Dermis microvascular lymphatic vessel endothelial cell (primary cell): ENCODE results near the gene SPATA2L. TPM values are rescaled to one million over a fixed set of nuclear protein-coding genes. Genes with fewer than 3 reads are reported as not detected.

Experiments
- DNase-seq, 2 donors: peaks; one replicate each; pipeline versions ENCODE4 v3.0.0 to v3.0.0-alpha.2; 2010; ENCODE audit warnings: low read depth in 2 of 2
- total RNA-seq: library from RNA; depleted of rRNA; stranded (reverse); fragments of >200 nt; gene quantifications from 2 replicates; pipeline ENCODE4 v1.2.1, GENCODE V29; 2014

SPATA2L gene
- total RNA-seq, result 10.0 and 17.4 TPM in 2 replicates

- peak; percentile 72 to 88 for DNase-seq
These were observed at the start of gene SPATA2L for GRCh38 chr16:89701425-89702406. Gene SPATA2L (minus strand): TSS chr16:89701705. CDS start chr16:89701232, 473 bp downstream.

GRCh38 chr16:89749637-89750036, 48.1 kb upstream of the SPATA2L start:
- no peak for DNase-seq

GRCh38 chr16:89748921-89749320, 47.4 kb upstream of the SPATA2L start:
- no peak for DNase-seq

GRCh38 chr16:89748076-89748475, 46.6 kb upstream of the SPATA2L start:
- DNase-seq, result no peak

- DNase-seq, result no peak
These were observed 44.5 kb upstream of the SPATA2L start for GRCh38 chr16:89746043-89746442.

- DNase-seq, result no peak
These were observed 43.3 kb upstream of the SPATA2L start for GRCh38 chr16:89744813-89745212.

GRCh38 chr16:89742948-89743347, 41.4 kb upstream of the SPATA2L start:
- no peak for DNase-seq

- DNase-seq, result no peak
These were observed 40.0 kb upstream of the SPATA2L start for GRCh38 chr16:89741342-89742014.

- no peak for DNase-seq
These were observed 37.9 kb upstream of the SPATA2L start for GRCh38 chr16:89739383-89739782.

- no peak for DNase-seq
These were observed 37.2 kb upstream of the SPATA2L start for GRCh38 chr16:89738538-89739317.

- DNase-seq, result no peak
These were observed 36.5 kb upstream of the SPATA2L start for GRCh38 chr16:89738072-89738377.

GRCh38 chr16:89737341-89738071, 36.0 kb upstream of the SPATA2L start:
- no peak for DNase-seq

- no peak for DNase-seq
These were observed 35.0 kb upstream of the SPATA2L start for GRCh38 chr16:89736554-89736953.

- DNase-seq, result no peak
These were observed 32.3 kb upstream of the SPATA2L start for GRCh38 chr16:89733792-89734191.

- DNase-seq, result no peak
These were observed 31.8 kb upstream of the SPATA2L start for GRCh38 chr16:89733322-89733721.

- DNase-seq, result no peak
These were observed 31.4 kb upstream of the SPATA2L start for GRCh38 chr16:89732918-89733242.

GRCh38 chr16:89732142-89732917, 30.8 kb upstream of the SPATA2L start:
- no peak for DNase-seq

- no peak for DNase-seq
These were observed 29.2 kb upstream of the SPATA2L start for GRCh38 chr16:89730610-89731234.

- no peak for DNase-seq
These were observed 28.5 kb upstream of the SPATA2L start for GRCh38 chr16:89729863-89730593.
